ENCODE data around the gene OTOGL. TPM values are rescaled to one million over a fixed set of nuclear protein-coding genes. Genes with fewer than 3 reads are reported as not detected.

OTOGL gene
- total and polyA plus RNA-seq, 9 donors: 0.05 to 0.26 (median 0.12) TPM; not detected in 2

- TF ChIP-seq EP300 (IDR thresholded peaks at IDR 0.05): no peak
- TF ChIP-seq POLR2A (IDR thresholded peaks at IDR 0.05): no peak
- TF ChIP-seq CTCF (IDR thresholded peaks at IDR 0.05): no peak
Observed at GRCh38 chr12:80353254-80353653, 253.9 kb downstream of the OTOGL start.

GRCh38 chr12:80356097-80356496, 256.8 kb downstream of the OTOGL start:
- 18 to 38% (median 30%) methylated on average over 2 of the region's 2 CpGs for WGBS, 3 donors
- Histone ChIP-seq H3K36me3 (no peaks in the 10 kb centered on the region), H3K9me3 (no peaks in the 10 kb centered on the region), H3K27ac (no peak overlapping the region), H3K4me3 (no peak overlapping the region), H3K4me1 (ENCODE audit: insufficient read depth) (no peaks in the 10 kb centered on the region), H3K27me3 (no peaks in the 10 kb centered on the region)
- TF ChIP-seq CTCF (IDR thresholded peaks at IDR 0.05) (no peak), EP300 (IDR thresholded peaks at IDR 0.05) (no peak), POLR2A (IDR thresholded peaks at IDR 0.05) (no peak)
- DNase-seq: no peak
- intact Hi-C loops (cut with DNase I): no loop called here

More at GRCh38 chr12:80353254-80353653, 253.9 kb downstream of the OTOGL start:
- Histone ChIP-seq H3K9me3 (no peaks in the 10 kb centered on the region), H3K27ac (no peak overlapping the region), H3K4me1 (ENCODE audit: insufficient read depth) (no peaks in the 10 kb centered on the region), H3K36me3 (no peaks in the 10 kb centered on the region), H3K27me3 (no peaks in the 10 kb centered on the region), H3K4me3 (no peak overlapping the region)
- 80 to 87% (median 84%) methylated on average over 2 of the region's 2 CpGs for WGBS, 3 donors
- intact Hi-C loops (cut with DNase I): no loop called here
- no peak for DNase-seq

GRCh38 chr12:80359703-80360102, 260.4 kb downstream of the OTOGL start:
- TF ChIP-seq POLR2A (IDR thresholded peaks at IDR 0.05) (no peak), EP300 (IDR thresholded peaks at IDR 0.05) (no peak), CTCF (IDR thresholded peaks at IDR 0.05) (no peak)
- Histone ChIP-seq H3K4me3 (no peak overlapping the region), H3K9me3 (no peaks in the 10 kb centered on the region), H3K36me3 (no peaks in the 10 kb centered on the region), H3K27ac (no peak overlapping the region), H3K27me3 (no peaks in the 10 kb centered on the region), H3K4me1 (ENCODE audit: insufficient read depth) (no peaks in the 10 kb centered on the region)
- DNase-seq: no peak
- intact Hi-C loops (cut with DNase I): no loop called here

GRCh38 chr12:80364056-80364455, 264.7 kb downstream of the OTOGL start:
- no peak overlapping the region for H3K27ac ChIP-seq
- no peaks in the 10 kb centered on the region for H3K27me3 ChIP-seq
- DNase-seq: no peak
- intact Hi-C loops (cut with DNase I): no loop called here
- H3K36me3 ChIP-seq: no peaks in the 10 kb centered on the region
- H3K4me1 ChIP-seq (ENCODE audit: insufficient read depth): no peaks in the 10 kb centered on the region
- TF ChIP-seq EP300 (IDR thresholded peaks at IDR 0.05) (no peak), CTCF (IDR thresholded peaks at IDR 0.05) (no peak), POLR2A (IDR thresholded peaks at IDR 0.05) (no peak)
- no peaks in the 10 kb centered on the region for H3K9me3 ChIP-seq
- no peak overlapping the region for H3K4me3 ChIP-seq
- WGBS, 3 donors: 83 to 85% (median 84%) methylated on average over 3 of the region's 3 CpGs

GRCh38 chr12:80373666-80374065, 274.3 kb downstream of the OTOGL start:
- Histone ChIP-seq H3K9me3 (no peaks in the 10 kb centered on the region), H3K4me1 (ENCODE audit: insufficient read depth) (no peaks in the 10 kb centered on the region), H3K27ac (no peak overlapping the region), H3K27me3 (no peaks in the 10 kb centered on the region), H3K4me3 (no peak overlapping the region), H3K36me3 (no peaks in the 10 kb centered on the region)
- TF ChIP-seq CTCF (IDR thresholded peaks at IDR 0.05) (no peak), POLR2A (IDR thresholded peaks at IDR 0.05) (no peak), EP300 (IDR thresholded peaks at IDR 0.05) (no peak)
- DNase-seq: no peak
- 44 to 52% (median 49%) methylated on average over 4 of the region's 4 CpGs for WGBS, 3 donors
- intact Hi-C loops (cut with DNase I): no loop called here

All from ovary (tissue), 9 donors.